Mesodermal cell (in vitro differentiated cells): ENCODE results near the gene SQOR.

Source experiments
- H3K27ac ChIP-seq: 2 replicates; pipeline ENCODE4 v1.7.0; 2013; ENCODE audit warnings: mild to moderate bottlenecking, low read depth, low read length, moderate library complexity; ENCODE audit not compliant: severe bottlenecking
- H3K36me3 ChIP-seq: 2 replicates; pipeline ENCODE4 v1.7.1; 2013; ENCODE audit warnings: mild to moderate bottlenecking, low read length, moderate library complexity; ENCODE audit not compliant: control insufficient read depth, insufficient read depth
- H3K4me1 ChIP-seq: one replicate; pipeline ENCODE4 v1.7.1; 2013; ENCODE audit warnings: mild to moderate bottlenecking, low read length; ENCODE audit not compliant: insufficient read depth, control insufficient read depth, poor library complexity, severe bottlenecking
- H3K4me3 ChIP-seq: 2 replicates; pipeline ENCODE4 v1.7.0; 2013; ENCODE audit warnings: low read length, control low read depth, mild to moderate bottlenecking; ENCODE audit not compliant: insufficient read depth, poor library complexity, severe bottlenecking; ENCODE audit errors: extremely low read depth
- H3K9me3 ChIP-seq: 2 replicates; pipeline ENCODE4 v1.7.1; 2013; ENCODE audit warnings: mild to moderate bottlenecking, low read length, moderate library complexity; ENCODE audit not compliant: control insufficient read depth
- WGBS, 2 experiments: methylation state at CpG; one replicate each; pipeline ENCODE4 v1.1.5; 2013; ENCODE audit warnings: missing lambda C conversion rate in 2 of 2; ENCODE audit not compliant: insufficient coverage in 2 of 2; 5-methylcytosine and 5-hydroxymethylcytosine counted together

Gene SQOR

GRCh38 chr15:45677797-45678196 lies 43.0 kb downstream of the SQOR start:
- 92 to 93% methylated on average over 7 of the region's 7 CpGs for WGBS, 2 experiments
- Histone ChIP-seq H3K36me3 (no peaks in the 10 kb centered on the region), H3K4me3 (no peak overlapping the region), H3K9me3 (no peaks in the 10 kb centered on the region), H3K27ac (no peak overlapping the region), H3K4me1 (no peaks in the 10 kb centered on the region)

- WGBS, 2 experiments = 93 to 94% methylated on average over 2 to 3 of the region's 4 CpGs
- Histone ChIP-seq H3K9me3 (no peaks in the 10 kb centered on the region), H3K36me3 (no peaks in the 10 kb centered on the region), H3K27ac (no peak overlapping the region), H3K4me1 (no peaks in the 10 kb centered on the region), H3K4me3 (no peak overlapping the region)
Measured at GRCh38 chr15:45678459-45679178, 43.8 kb downstream of the SQOR start.

- Histone ChIP-seq H3K4me3 (no peak overlapping the region), H3K4me1 (no peaks in the 10 kb centered on the region), H3K9me3 (no peaks in the 10 kb centered on the region), H3K36me3 (no peaks in the 10 kb centered on the region), H3K27ac (no peak overlapping the region)
- 88% methylated on average over 1 of the region's 2 CpGs; no CpG with 5 or more reads in 1 of the 2 experiments for WGBS, 2 experiments
Measured at GRCh38 chr15:45684533-45684932, 49.7 kb downstream of the SQOR start.

GRCh38 chr15:45689616-45690015 lies 54.8 kb downstream of the SQOR start:
- Histone ChIP-seq H3K4me1 (no peaks in the 10 kb centered on the region), H3K27ac (no peak overlapping the region), H3K36me3 (no peaks in the 10 kb centered on the region), H3K9me3 (no peaks in the 10 kb centered on the region), H3K4me3 (no peak overlapping the region)
- 81 to 100% methylated on average over 2 to 4 of the region's 4 CpGs for WGBS, 2 experiments

GRCh38 chr15:45690581-45691260 lies 55.9 kb downstream of the SQOR start:
- 94 to 96% methylated on average over 3 to 5 of the region's 6 CpGs for WGBS, 2 experiments
- no peaks in the 10 kb centered on the region for H3K4me1 ChIP-seq
- H3K4me3 ChIP-seq = no peak overlapping the region
- H3K9me3 ChIP-seq = no peaks in the 10 kb centered on the region
- H3K36me3 ChIP-seq = no peaks in the 10 kb centered on the region
- no peak overlapping the region for H3K27ac ChIP-seq

GRCh38 chr15:45701108-45701507 lies 66.3 kb downstream of the SQOR start:
- Histone ChIP-seq H3K4me3 (no peak overlapping the region), H3K9me3 (no peaks in the 10 kb centered on the region), H3K4me1 (peaks cover 3% of the 10 kb centered on the region), H3K36me3 (no peaks in the 10 kb centered on the region), H3K27ac (no peak overlapping the region)
- WGBS, 2 experiments = 92 to 95% methylated on average over 3 of the region's 3 CpGs

GRCh38 chr15:45702041-45702440 lies 67.2 kb downstream of the SQOR start:
- no peak overlapping the region for H3K4me3 ChIP-seq
- no peak overlapping the region for H3K27ac ChIP-seq
- WGBS, 2 experiments = 85 to 88% methylated on average over 2 to 3 of the region's 3 CpGs
- no peaks in the 10 kb centered on the region for H3K9me3 ChIP-seq
- H3K36me3 ChIP-seq = no peaks in the 10 kb centered on the region
- H3K4me1 ChIP-seq = peaks cover 3% of the 10 kb centered on the region

- 46 to 47% methylated on average over 11 to 12 of the region's 13 CpGs for WGBS, 2 experiments
- H3K27ac ChIP-seq = no peak overlapping the region
Measured at GRCh38 chr15:45703670-45704328, 69.0 kb downstream of the SQOR start.

GRCh38 chr15:45704329-45705249 lies 69.8 kb downstream of the SQOR start:
- Histone ChIP-seq H3K4me3 (peak overlapping the region; percentile 58), H3K27ac (peak overlapping the region; percentile 13), H3K4me1 (peaks cover 3% of the 10 kb centered on the region), H3K9me3 (no peaks in the 10 kb centered on the region), H3K36me3 (no peaks in the 10 kb centered on the region)
- WGBS, 2 experiments = 4 to 8% methylated on average over 24 to 37 of the region's 67 CpGs

More at GRCh38 chr15:45703670-45704328, 69.0 kb downstream of the SQOR start:
- Histone ChIP-seq H3K36me3 (no peaks in the 10 kb centered on the region), H3K9me3 (no peaks in the 10 kb centered on the region), H3K4me3 (peak overlapping the region; percentile 58), H3K4me1 (peaks cover 3% of the 10 kb centered on the region)
